Stomach (tissue), 9 donors: ENCODE data around the gene CCDC144A. TPM values are rescaled to one million over a fixed set of nuclear protein-coding genes. Genes with fewer than 3 reads are reported as not detected.
"Not testable (repeated sequence)": the region's sequence is repeated elsewhere in the genome, so short reads cannot be mapped to it uniquely, and the experiment has no call there.

Experiments used
- DNase-seq, 2 donors: peaks; one replicate each; pipeline versions ENCODE4 v3.0.0 to v3.0.0-alpha.2; 2013 to 2019
- H3K27ac ChIP-seq, 5 donors: fragments of 200-600 bp in 4 of 5; sonication (generic) in 4 of 5; one replicate each; pipeline ENCODE4 v1.5.1; 2013 to 2019; ENCODE audit warnings: mild to moderate bottlenecking in 1 of 5, moderate library complexity in 1 of 5
- H3K27me3 ChIP-seq, 3 donors: fragments of 200-600 bp; sonication (generic); one replicate each; pipeline ENCODE4 v1.5.1; 2017 to 2019; ENCODE audit warnings: mixed run types in 1 of 3
- H3K36me3 ChIP-seq, 4 donors: fragments of 200-600 bp; sonication (generic); 1 replicate in 3 of 4; 2 replicates in 1 of 4; pipeline ENCODE4 v1.5.1; 2016 to 2019
- H3K4me1 ChIP-seq, 4 donors: fragments of 200-600 bp; sonication (generic); one replicate each; pipeline ENCODE4 v1.5.1; 2016 to 2019
- H3K4me3 ChIP-seq, 4 donors: fragments of 200-600 bp; sonication (generic) in 3 of 4; one replicate each; pipeline ENCODE4 v1.5.1; 2016 to 2019; ENCODE audit warnings: mild to moderate bottlenecking in 1 of 4
- H3K9me3 ChIP-seq, 4 donors: fragments of 200-600 bp; sonication (generic); one replicate each; pipeline ENCODE4 v1.5.1; 2016 to 2019
- CTCF ChIP-seq, 7 experiments: fragments of 450-650 bp in 4 of 7; fragments of 200-600 bp in 3 of 7; sonication (generic) in 3 of 7; IDR thresholded peaks; one replicate each; pipeline ENCODE4 v1.5.1; 2016 to 2019; ENCODE audit warnings: antibody characterized with exemption in 7 of 7, control low read depth in 2 of 7, mild to moderate bottlenecking in 1 of 7
- EP300 ChIP-seq: sonication (generic); formaldehyde crosslinking; IDR thresholded peaks from one replicate; pipeline ENCODE4 v1.6.1; 2017; ENCODE audit warnings: antibody characterized with exemption
- POLR2A ChIP-seq, 4 donors: fragments of 450-650 bp; IDR thresholded peaks; one replicate each; pipeline ENCODE4 v1.6.1; 2016; ENCODE audit warnings: antibody characterized with exemption in 4 of 4, control low read depth in 2 of 4, mild to moderate bottlenecking in 1 of 4, moderate library complexity in 1 of 4
- POLR2AphosphoS5 ChIP-seq, 3 donors: sonication (generic); formaldehyde crosslinking; IDR thresholded peaks; one replicate each; pipeline ENCODE4 v1.6.1; 2016; ENCODE audit warnings: antibody characterized with exemption in 3 of 3
- WGBS, 5 donors: extraction: QIAGEN DNeasy Blood & Tissue Kit in 3 of 5; methylation state at CpG; one replicate each; pipeline versions ENCODE4 v1.1.5 to v1.1.7; 2013 to 2018; 5-methylcytosine and 5-hydroxymethylcytosine counted together
- intact Hi-C: fragments of 100-400 bp; cut with DNase I; formaldehyde crosslinking; loops from one replicate; pipeline ENCODE4 v1.15.1; 2023; ENCODE audit warnings: low total_unique reads
- polyA plus RNA-seq, 3 donors: library from polyadenylated mRNA; stranded (reverse); fragments of 200-250 nt; gene quantifications; one replicate each; pipeline ENCODE4 v1.2.3, GENCODE V29; 2013
- small RNA-seq, 4 donors: library from RNA; depleted of rRNA; stranded (forward); fragments of <200 nt; gene quantifications; one replicate each; pipeline ENCODE3, GENCODE V24; 2016
- total RNA-seq, 5 donors: library from RNA; depleted of rRNA; stranded (reverse); fragments of >200 nt; gene quantifications; one replicate each; pipeline versions ENCODE4 v1.1.0 to v1.2.3, GENCODE V29; 2014 to 2016
- donor health status: healthy with polysubstance abuse.
- donor health status: Bipolar disorder and iron deficiency.
- donor health status: healthy.

Gene CCDC144A
- total and polyA plus RNA-seq, 8 donors: 0.23 to 70.1 (median 2.9) TPM; not detected in 2

- Histone ChIP-seq H3K9me3 (no peaks in the 10 kb centered on the region), H3K27me3 (peaks cover 0 to 17% (median 0%) of the 10 kb centered on the region in 3 donors), H3K4me3 (no peak overlapping the region), H3K36me3 (no peaks in the 10 kb centered on the region), H3K4me1 (peaks cover 0 to 7% (median 0%) of the 10 kb centered on the region in 4 donors), H3K27ac (no peak overlapping the region)
- TF ChIP-seq CTCF (IDR thresholded peaks at IDR 0.05): no peak
- DNase-seq: peak in 1 of 2 donors; percentile 59
- WGBS, 5 donors: 62 to 72% (median 66%) methylated on average over 7 of the region's 7 CpGs
- intact Hi-C loops: no loop called here
Measured at GRCh38 chr17:16820161-16820877, 130.3 kb downstream of the CCDC144A start.

- Histone ChIP-seq H3K9me3 (no peaks in the 10 kb centered on the region), H3K36me3 (no peaks in the 10 kb centered on the region), H3K27me3 (peaks cover 0 to 17% (median 0%) of the 10 kb centered on the region in 3 donors), H3K27ac (no peak overlapping the region), H3K4me3 (no peak overlapping the region), H3K4me1 (peaks cover 0 to 7% (median 0%) of the 10 kb centered on the region in 4 donors)
- intact Hi-C loops: no loop called here
- TF ChIP-seq POLR2A (IDR thresholded peaks at IDR 0.05) (no peak), CTCF (IDR thresholded peaks at IDR 0.05) (no peak), EP300 (no peak), POLR2AphosphoS5 (IDR thresholded peaks at IDR 0.05) (no peak)
- no peak for DNase-seq
- 45 to 58% (median 53%) methylated on average over 4 to 5 of the region's 7 CpGs for WGBS, 5 donors
Measured at GRCh38 chr17:16820979-16821543, 131.0 kb downstream of the CCDC144A start.

GRCh38 chr17:16822133-16822532, 132.1 kb downstream of the CCDC144A start:
- H3K4me1 ChIP-seq, H3K27ac ChIP-seq, intact Hi-C loops, H3K4me3 ChIP-seq, H3K9me3 ChIP-seq, H3K36me3 ChIP-seq, DNase-seq: not testable (repeated sequence)
- peaks cover 0 to 13% (median 0%) of the 10 kb centered on the region in 3 donors for H3K27me3 ChIP-seq
- WGBS, 5 donors: 87 to 93% (median 89%) methylated on average over 9 to 15 of the region's 17 CpGs; no CpG with 5 or more reads in 1 of the 5 donors

- H3K4me1 ChIP-seq, H3K9me3 ChIP-seq, H3K36me3 ChIP-seq, H3K27ac ChIP-seq, H3K4me3 ChIP-seq, intact Hi-C loops, DNase-seq, H3K27me3 ChIP-seq: not testable (repeated sequence)
- 48 to 62% methylated on average over 2 of the region's 5 CpGs; no CpG with 5 or more reads in 3 of the 5 donors for WGBS, 5 donors
Measured at GRCh38 chr17:16823768-16824406, 133.8 kb downstream of the CCDC144A start.

Small RNAs within 50 kb of the gene (small RNA-seq; reads per million reads assigned to genes)
- gene AC022596.1 (0 reads per million in 4 donors), gene RNU6-405P (0 reads per million in 4 donors)

Other genes with a start within 250 kb of the CCDC144A start
- gene LRRC75A, start 198.0 kb upstream of the CCDC144A start, total RNA-seq: 100 to 1,000 TPM in 1 of 5 donors, 10 to 100 TPM in 2, 1 to 10 TPM in 2; 1.1 to 306 (median 14.5) TPM
- 1 to 10 TPM; 2.6 to 4.0 (median 3.4) TPM for gene LRRC75A, start 198.0 kb upstream of the CCDC144A start, polyA plus RNA-seq
- 10 to 100 TPM in 1 of 5 donors, 1 to 10 TPM in 4; 3.9 to 11.7 (median 4.5) TPM for gene ZNF287, start 121.0 kb upstream of the CCDC144A start, total RNA-seq
- gene ZNF287, start 121.0 kb upstream of the CCDC144A start, polyA plus RNA-seq: 1 to 10 TPM; 1.8 to 2.6 (median 2.5) TPM
- gene ZNF624, start 36.4 kb upstream of the CCDC144A start, total RNA-seq: 10 to 100 TPM in 1 of 5 donors, 1 to 10 TPM in 2, not detected in 2; 1.8 to 10.4 (median 6.4) TPM
- 1 to 10 TPM in 1 of 3 donors, under 1 TPM in 2; 0.44 to 1.5 (median 0.48) TPM for gene ZNF624, start 36.4 kb upstream of the CCDC144A start, polyA plus RNA-seq